Measurements from ENCODE around the gene ASPHD2. TPM values are rescaled to one million over a fixed set of nuclear protein-coding genes. Genes with fewer than 3 reads are reported as not detected.

Gene ASPHD2
- total RNA-seq, 4 donors from 2014 or later = 0.20 to 1.2 (median 0.54) TPM

DNA sequence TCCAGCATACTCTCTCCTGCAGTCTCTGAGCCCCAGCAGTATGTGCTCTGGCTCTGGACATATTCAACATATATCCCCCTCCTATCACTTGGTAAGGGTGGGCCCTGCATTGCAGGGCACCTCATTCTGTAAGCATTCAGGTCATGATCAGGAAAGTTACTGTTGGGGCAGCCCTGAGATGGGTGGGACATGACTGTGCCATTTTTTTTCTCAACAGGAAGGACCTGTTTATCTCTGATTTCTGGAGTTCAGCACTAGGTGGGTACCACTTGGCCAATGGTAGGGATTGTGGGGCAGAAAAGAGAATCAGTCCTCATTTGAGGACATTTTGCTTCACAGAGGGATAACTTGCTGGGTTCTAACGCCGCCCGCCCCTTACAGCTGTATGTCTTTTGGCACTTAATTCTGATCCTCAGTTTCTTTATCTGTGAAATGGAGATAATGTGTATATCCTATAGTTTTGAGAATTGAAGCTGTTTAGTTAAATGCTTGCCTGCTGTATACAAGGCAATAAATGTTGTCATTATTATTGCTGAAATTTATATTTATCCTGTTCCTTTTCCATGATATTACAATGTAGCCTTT is 56.8 kb downstream of the ASPHD2 start:
- DNase-seq (ENCODE audit: low spot score in 2 of 2) = no peak
- no peaks in the 10 kb centered on the region for H3K9me3 ChIP-seq
- 57 to 67% methylated on average over 3 of the region's 3 CpGs for WGBS, 2 donors
- no peak overlapping the region for H3K27ac ChIP-seq
- peaks cover 0 to 46% (median 28%) of the 10 kb centered on the region in 4 donors for H3K4me1 ChIP-seq
- no peak for TF ChIP-seq POLR2A (IDR thresholded peaks at IDR 0.05)
- no peak for TF ChIP-seq EP300 (IDR thresholded peaks at IDR 0.05)
- no peak for TF ChIP-seq CTCF (IDR thresholded peaks at IDR 0.05)
- H3K36me3 ChIP-seq = peaks cover 0 to 56% (median 11%) of the 10 kb centered on the region in 3 donors
- H3K27me3 ChIP-seq = no peaks in the 10 kb centered on the region
- no peak overlapping the region for H3K4me3 ChIP-seq

GRCh38 chr22:26486394-26486793 is 57.3 kb downstream of the ASPHD2 start:
- no peak for DNase-seq (ENCODE audit: low spot score in 2 of 2)
- Histone ChIP-seq H3K4me1 (peaks cover 0 to 41% (median 23%) of the 10 kb centered on the region in 4 donors), H3K36me3 (peaks cover 0 to 57% (median 11%) of the 10 kb centered on the region in 3 donors), H3K27ac (no peak overlapping the region), H3K27me3 (no peaks in the 10 kb centered on the region), H3K4me3 (no peak overlapping the region), H3K9me3 (no peaks in the 10 kb centered on the region)
- no peak for TF ChIP-seq POLR2A (IDR thresholded peaks at IDR 0.05)
- no peak for TF ChIP-seq EP300 (IDR thresholded peaks at IDR 0.05)
- no peak for TF ChIP-seq CTCF (IDR thresholded peaks at IDR 0.05)
- 80 to 82% methylated on average over 5 of the region's 5 CpGs for WGBS, 2 donors

- peaks cover 0 to 73% (median 21%) of the 10 kb centered on the region in 3 donors for H3K36me3 ChIP-seq
- H3K27ac ChIP-seq = no peak overlapping the region
- DNase-seq (ENCODE audit: low spot score in 2 of 2) = no peak
- H3K4me3 ChIP-seq = no peak overlapping the region
- no peak for TF ChIP-seq CTCF (IDR thresholded peaks at IDR 0.05)
- no peak for TF ChIP-seq EP300 (IDR thresholded peaks at IDR 0.05)
- TF ChIP-seq POLR2A (IDR thresholded peaks at IDR 0.05) = no peak
- 41 to 44% methylated on average over 3 of the region's 3 CpGs for WGBS, 2 donors
- no peaks in the 10 kb centered on the region for H3K27me3 ChIP-seq
- H3K9me3 ChIP-seq = no peaks in the 10 kb centered on the region
- H3K4me1 ChIP-seq = peaks cover 0 to 25% (median 11%) of the 10 kb centered on the region in 4 donors
Measured at GRCh38 chr22:26487996-26488395, 58.9 kb downstream of the ASPHD2 start.

DNA sequence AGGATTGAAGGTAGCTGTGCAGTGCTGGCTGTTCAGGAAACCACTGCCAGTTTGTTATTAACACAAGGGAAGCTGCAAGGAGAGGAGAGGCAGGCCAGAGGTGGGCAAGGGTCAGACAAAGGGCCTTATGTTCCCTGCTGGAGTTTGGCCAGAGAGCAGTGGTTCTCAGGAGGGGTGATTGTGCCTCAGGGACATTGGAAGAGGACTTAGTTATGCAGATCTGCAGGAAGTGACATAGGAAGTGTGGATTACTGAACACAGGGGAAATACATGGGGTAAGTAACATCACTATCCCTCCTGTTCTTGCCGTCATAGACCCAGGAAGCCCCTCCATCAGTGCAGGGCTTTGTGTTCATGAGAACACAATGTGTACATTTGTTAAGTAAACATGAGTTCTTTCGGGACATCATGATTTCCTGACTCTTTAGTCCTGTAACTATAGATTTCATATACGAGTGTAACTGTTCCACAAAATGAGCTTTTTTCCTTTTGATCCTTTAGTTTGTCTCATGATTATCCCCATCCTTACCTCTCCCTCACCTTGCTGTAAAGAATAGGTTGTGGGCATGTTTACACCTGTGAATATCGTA is 60.5 kb downstream of the ASPHD2 start:
- no peak for DNase-seq (ENCODE audit: low spot score in 2 of 2)
- Histone ChIP-seq H3K27me3 (no peaks in the 10 kb centered on the region), H3K36me3 (peaks cover 0 to 88% (median 33%) of the 10 kb centered on the region in 3 donors), H3K27ac (no peak overlapping the region), H3K9me3 (no peaks in the 10 kb centered on the region), H3K4me3 (no peak overlapping the region), H3K4me1 (peaks cover 0 to 17% (median 4%) of the 10 kb centered on the region in 4 donors)
- TF ChIP-seq POLR2A (IDR thresholded peaks at IDR 0.05) (no peak), EP300 (IDR thresholded peaks at IDR 0.05) (no peak), CTCF (IDR thresholded peaks at IDR 0.05) (no peak)
- WGBS, 2 donors = 46 to 52% methylated on average over 4 of the region's 4 CpGs

- Histone ChIP-seq H3K9me3 (no peaks in the 10 kb centered on the region), H3K4me1 (no peaks in the 10 kb centered on the region), H3K27me3 (no peaks in the 10 kb centered on the region), H3K36me3 (peaks cover 5 to 100% (median 52%) of the 10 kb centered on the region in 3 donors), H3K4me3 (no peak overlapping the region), H3K27ac (no peak overlapping the region)
- no peak for TF ChIP-seq CTCF (IDR thresholded peaks at IDR 0.05)
- no peak for TF ChIP-seq POLR2A (IDR thresholded peaks at IDR 0.05)
- TF ChIP-seq EP300 (IDR thresholded peaks at IDR 0.05) = no peak
- DNase-seq (ENCODE audit: low spot score in 2 of 2) = no peak
- 90 to 95% methylated on average over 9 of the region's 9 CpGs for WGBS, 2 donors
Measured at GRCh38 chr22:26492220-26492619, 63.2 kb downstream of the ASPHD2 start.

All from tibial nerve (tissue), 4 donors.